Breast epithelium (tissue), 4 donors: ENCODE data around the gene STRIT1. TPM values are rescaled to one million over a fixed set of nuclear protein-coding genes. Genes with fewer than 3 reads are reported as not detected.

ENCODE experiments used
- DNase-seq, 2 donors: peaks; one replicate each; pipeline ENCODE4 v3.0.0-alpha.2; 2019; ENCODE audit warnings: low spot score in 2 of 2
- H3K27ac ChIP-seq, 2 donors: fragments of 200-600 bp; sonication (generic) in 1 of 2; one replicate each; pipeline ENCODE4 v1.5.1; 2016 to 2019; ENCODE audit warnings: mild to moderate bottlenecking in 1 of 2
- H3K27me3 ChIP-seq, 2 donors: fragments of 200-600 bp; sonication (generic) in 1 of 2; one replicate each; pipeline versions ENCODE4 v1.5.1 to v1.6.0; 2017 to 2019; ENCODE audit warnings: control low read depth in 1 of 2, mild to moderate bottlenecking in 1 of 2
- H3K36me3 ChIP-seq: fragments of 200-600 bp; one replicate; pipeline ENCODE4 v1.5.1; 2019
- H3K4me1 ChIP-seq, 2 donors: fragments of 200-600 bp; sonication (generic); one replicate each; pipeline ENCODE4 v1.5.1; 2016 to 2019; ENCODE audit warnings: control low read depth in 1 of 2
- H3K4me3 ChIP-seq, 3 donors: fragments of 200-600 bp; sonication (generic); 1 replicate in 2 of 3; 2 replicates in 1 of 3; pipeline ENCODE4 v1.5.1; 2016 to 2019; ENCODE audit warnings: mild to moderate bottlenecking in 3 of 3, moderate library complexity in 2 of 3
- H3K9me3 ChIP-seq, 2 donors: fragments of 200-600 bp; sonication (generic) in 1 of 2; one replicate each; pipeline ENCODE4 v1.5.1; 2016 to 2019; ENCODE audit warnings: control low read depth in 1 of 2
- POLR2A ChIP-seq: fragments of 450-650 bp; IDR thresholded peaks from one replicate; pipeline ENCODE4 v1.6.1; 2016; ENCODE audit warnings: antibody characterized with exemption, mild to moderate bottlenecking, moderate library complexity
- POLR2AphosphoS5 ChIP-seq, 3 donors: sonication (generic); formaldehyde crosslinking; IDR thresholded peaks; one replicate each; pipeline ENCODE4 v1.6.1; 2017; ENCODE audit warnings: antibody characterized with exemption in 3 of 3
- intact Hi-C: fragments of 100-400 bp; cut with DNase I; formaldehyde crosslinking; loops from one replicate; pipeline ENCODE4 v1.15.1; 2023; ENCODE audit warnings: low total_unique reads
- total RNA-seq, 3 donors: library from RNA; depleted of rRNA; stranded (reverse); fragments of >200 nt; gene quantifications; one replicate each; pipeline ENCODE4 v1.1.0, GENCODE V29; 2016
- TF ChIP-seq, protein P1 (sequence below), 3 donors: fragments of 450-650 bp; IDR thresholded peaks; one replicate each; pipeline ENCODE4 v1.5.1; 2016 to 2017; ENCODE audit warnings: antibody characterized with exemption in 3 of 3, mild to moderate bottlenecking in 3 of 3, moderate library complexity in 3 of 3

The STRIT1 gene
- total RNA-seq, 3 donors from 2014 or later: 0.32 TPM; not detected in 2

DNA sequence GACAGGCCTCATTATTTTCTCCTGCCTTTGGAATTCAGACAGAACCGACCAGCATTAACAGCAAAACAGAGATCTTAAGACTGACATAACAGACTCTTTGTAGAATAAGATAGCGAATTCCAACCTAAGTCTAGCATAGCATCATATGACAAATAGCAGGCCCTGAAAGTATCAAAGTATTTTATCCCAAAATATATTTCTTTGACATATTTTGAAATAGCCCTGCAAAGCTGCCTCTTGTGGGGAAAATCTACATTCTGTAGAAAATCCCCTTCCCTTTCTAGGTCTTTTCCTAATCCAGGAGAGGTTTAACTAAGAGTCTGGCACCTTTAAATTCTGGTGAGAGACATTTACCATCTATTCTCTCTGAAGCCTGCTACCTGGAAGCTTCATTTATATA is 34.4 kb upstream of the STRIT1 start:
- intact Hi-C loops: no loop called here
- H3K27me3 ChIP-seq: no peaks in the 10 kb centered on the region

DNA sequence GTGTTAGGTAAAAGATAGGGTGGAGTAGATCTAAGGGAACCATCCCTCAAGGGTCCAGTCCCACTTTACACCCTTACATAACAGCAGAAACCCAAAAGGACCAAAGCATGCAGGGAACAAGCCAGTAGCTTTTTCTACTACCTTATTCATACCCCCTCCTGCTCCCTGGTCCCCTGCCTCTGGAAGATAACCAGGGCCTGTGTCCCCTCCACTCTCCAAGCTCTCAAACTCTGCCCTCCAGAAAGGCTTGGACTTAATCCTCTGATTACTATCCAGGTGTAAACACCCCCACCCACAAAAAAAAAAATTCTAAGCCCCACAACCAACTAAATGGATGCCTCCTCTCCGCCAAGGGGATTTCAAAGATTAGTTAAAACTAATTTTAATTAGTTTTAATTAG is 33.9 kb upstream of the STRIT1 start:
- H3K4me1 ChIP-seq: no peaks in the 10 kb centered on the region
- no peak for TF ChIP-seq POLR2AphosphoS5 (IDR thresholded peaks at IDR 0.05)
- TF ChIP-seq, protein P1, sequence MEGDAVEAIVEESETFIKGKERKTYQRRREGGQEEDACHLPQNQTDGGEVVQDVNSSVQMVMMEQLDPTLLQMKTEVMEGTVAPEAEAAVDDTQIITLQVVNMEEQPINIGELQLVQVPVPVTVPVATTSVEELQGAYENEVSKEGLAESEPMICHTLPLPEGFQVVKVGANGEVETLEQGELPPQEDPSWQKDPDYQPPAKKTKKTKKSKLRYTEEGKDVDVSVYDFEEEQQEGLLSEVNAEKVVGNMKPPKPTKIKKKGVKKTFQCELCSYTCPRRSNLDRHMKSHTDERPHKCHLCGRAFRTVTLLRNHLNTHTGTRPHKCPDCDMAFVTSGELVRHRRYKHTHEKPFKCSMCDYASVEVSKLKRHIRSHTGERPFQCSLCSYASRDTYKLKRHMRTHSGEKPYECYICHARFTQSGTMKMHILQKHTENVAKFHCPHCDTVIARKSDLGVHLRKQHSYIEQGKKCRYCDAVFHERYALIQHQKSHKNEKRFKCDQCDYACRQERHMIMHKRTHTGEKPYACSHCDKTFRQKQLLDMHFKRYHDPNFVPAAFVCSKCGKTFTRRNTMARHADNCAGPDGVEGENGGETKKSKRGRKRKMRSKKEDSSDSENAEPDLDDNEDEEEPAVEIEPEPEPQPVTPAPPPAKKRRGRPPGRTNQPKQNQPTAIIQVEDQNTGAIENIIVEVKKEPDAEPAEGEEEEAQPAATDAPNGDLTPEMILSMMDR (IDR thresholded peaks at IDR 0.05): no peak
- no peak for TF ChIP-seq POLR2A
- no peaks in the 10 kb centered on the region for H3K9me3 ChIP-seq
- H3K36me3 ChIP-seq: no peaks in the 10 kb centered on the region
- no peak overlapping the region for H3K27ac ChIP-seq
- intact Hi-C loops: no loop called here
- no peaks in the 10 kb centered on the region for H3K27me3 ChIP-seq
- DNase-seq: no peak
- no peak overlapping the region for H3K4me3 ChIP-seq

More for the DNA sequence above, 34.4 kb upstream of the STRIT1 start:
- Histone ChIP-seq H3K36me3 (no peaks in the 10 kb centered on the region), H3K4me1 (no peaks in the 10 kb centered on the region), H3K4me3 (no peak overlapping the region), H3K27ac (no peak overlapping the region), H3K9me3 (no peaks in the 10 kb centered on the region)
- no peak for TF ChIP-seq POLR2AphosphoS5 (IDR thresholded peaks at IDR 0.05)
- no peak for TF ChIP-seq POLR2A
- DNase-seq: no peak

DNA sequence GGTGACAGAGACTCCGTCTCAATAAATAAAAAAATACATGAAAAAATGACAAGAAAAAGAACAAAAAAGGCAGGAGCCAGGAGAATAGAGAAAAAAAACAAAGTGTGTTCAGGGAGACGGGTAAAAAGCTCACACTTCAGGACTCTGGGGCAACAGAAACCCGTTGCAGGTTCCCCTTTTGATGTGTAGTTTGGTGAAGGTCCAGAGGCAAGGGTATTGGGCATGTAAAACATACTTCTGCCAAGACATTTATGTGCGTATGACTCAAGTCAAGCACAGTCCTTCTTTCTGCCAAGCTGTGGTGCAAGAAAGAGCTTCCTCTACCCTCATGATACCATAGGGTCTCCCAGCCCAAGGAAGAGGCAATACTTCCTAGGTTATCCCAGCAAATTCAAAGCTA is 33.4 kb upstream of the STRIT1 start:
- intact Hi-C loops: no loop called here

DNA sequence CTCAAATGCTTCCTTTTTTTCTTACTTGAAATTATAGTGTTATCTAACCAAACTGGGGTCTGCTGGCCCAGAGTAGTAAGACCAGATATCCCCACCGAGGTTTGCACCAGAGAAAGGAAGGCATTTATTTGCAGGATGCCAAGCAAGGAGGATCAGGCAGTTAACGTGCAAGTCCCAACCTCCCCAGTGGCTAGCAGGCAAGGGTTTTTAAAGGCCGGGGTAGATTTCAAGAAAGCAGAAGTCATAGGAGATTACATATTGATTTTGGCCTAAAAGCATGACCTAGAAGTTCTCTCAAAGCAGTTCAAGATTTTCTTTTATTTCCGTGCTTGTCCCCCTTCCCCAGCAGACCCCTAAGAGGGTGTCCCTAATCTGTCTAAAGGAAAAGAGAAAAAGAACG is 32.8 kb upstream of the STRIT1 start:
- intact Hi-C loops: no loop called here

More for the DNA sequence above, 33.4 kb upstream of the STRIT1 start:
- TF ChIP-seq POLR2A: no peak
- no peak for TF ChIP-seq POLR2AphosphoS5 (IDR thresholded peaks at IDR 0.05)
- TF ChIP-seq, protein P1 (IDR thresholded peaks at IDR 0.05): no peak
- DNase-seq: no peak
- Histone ChIP-seq H3K27me3 (no peaks in the 10 kb centered on the region), H3K9me3 (no peaks in the 10 kb centered on the region), H3K4me3 (no peak overlapping the region), H3K4me1 (no peaks in the 10 kb centered on the region), H3K27ac (no peak overlapping the region), H3K36me3 (no peaks in the 10 kb centered on the region)

DNA sequence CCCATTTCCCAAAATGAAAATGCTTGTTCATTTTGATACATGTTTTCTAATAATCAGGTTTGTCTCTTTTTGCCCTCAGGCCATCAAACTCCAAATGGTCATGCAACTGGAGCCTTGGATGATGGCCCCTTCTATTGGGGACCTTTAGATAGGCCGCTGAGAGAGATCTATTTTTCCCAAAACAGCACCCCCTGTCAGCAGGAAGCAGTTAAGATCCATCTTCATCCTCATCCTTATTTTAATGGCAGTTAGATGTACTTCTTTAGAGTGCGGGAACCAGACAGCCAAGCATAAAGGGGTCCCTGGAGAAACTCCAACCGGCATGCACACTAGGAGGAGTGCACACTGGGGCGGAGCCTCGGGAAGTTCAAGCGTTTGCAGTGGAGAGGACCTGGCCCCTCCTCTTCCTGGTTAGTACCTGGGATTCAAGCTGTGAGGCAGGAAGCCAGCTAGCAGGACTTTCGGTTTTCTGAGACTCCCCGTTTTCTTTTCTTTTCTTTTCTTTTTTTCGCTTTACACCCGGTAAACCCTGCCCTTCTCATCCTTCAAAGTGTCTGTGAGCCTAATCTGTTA is 31.9 kb upstream of the STRIT1 start:
- H3K27ac ChIP-seq: no peak overlapping the region
- intact Hi-C loops: no loop called here
- no peak for DNase-seq
- H3K4me1 ChIP-seq: no peaks in the 10 kb centered on the region
- H3K27me3 ChIP-seq: no peaks in the 10 kb centered on the region
- TF ChIP-seq, protein P1 (IDR thresholded peaks at IDR 0.05): no peak
- H3K4me3 ChIP-seq: peak overlapping the region in 1 of 3 donors; percentile 10
- H3K9me3 ChIP-seq: no peaks in the 10 kb centered on the region
- no peaks in the 10 kb centered on the region for H3K36me3 ChIP-seq

More for the DNA sequence above, 32.8 kb upstream of the STRIT1 start:
- H3K4me3 ChIP-seq: no peak overlapping the region
- DNase-seq: no peak
- H3K9me3 ChIP-seq: no peaks in the 10 kb centered on the region
- TF ChIP-seq POLR2AphosphoS5 (IDR thresholded peaks at IDR 0.05) (no peak), POLR2A (no peak)
- TF ChIP-seq, protein P1 (IDR thresholded peaks at IDR 0.05): no peak
- H3K4me1 ChIP-seq: no peaks in the 10 kb centered on the region
- no peaks in the 10 kb centered on the region for H3K36me3 ChIP-seq
- no peak overlapping the region for H3K27ac ChIP-seq
- H3K27me3 ChIP-seq: no peaks in the 10 kb centered on the region
